AG04449 (cell line): ENCODE measurements around the gene PLA2G4F.

ENCODE experiments used
- CTCF ChIA-PET: fragments of 350-600 bp; formaldehyde crosslinking; extraction: SDS; loops from one replicate; lab custom pipeline; 2021; ENCODE audit warnings: antibody characterized with exemption; lab: Yijun Ruan, JAX
- POLR2A ChIA-PET: fragments of 400-600, 350-600 bp; formaldehyde crosslinking; extraction: SDS; loops from one replicate; lab custom pipeline; 2020; ENCODE audit warnings: antibody characterized with exemption, inconsistent platforms; lab: Yijun Ruan, JAX
- DNase-seq: peaks from one replicate; pipeline ENCODE4 v3.0.0-alpha.2; 2010; ENCODE audit warnings: low read depth, low spot score
- H3K4me3 ChIP-seq: 2 replicates; pipeline ENCODE4 v1.5.1; 2011; ENCODE audit warnings: low read depth, mild to moderate bottlenecking, control low read depth, low read length
- CTCF ChIP-seq: IDR thresholded peaks from one replicate; pipeline ENCODE4 v1.5.1; 2011; ENCODE audit warnings: mild to moderate bottlenecking, moderate library complexity, low read length, control low read depth, inconsistent platforms; ENCODE audit not compliant: insufficient read depth; ENCODE audit errors: missing control alignments

PLA2G4F gene

GRCh38 chr15:42172475-42172874 lies 16.0 kb upstream of the PLA2G4F start:
- CTCF ChIA-PET, result interaction anchor here (1.6 kb wide), 1 partner anchor 213 kb away, joined by 4 read pairs; no protein-coding TSS in a partner anchor
- no peak for TF ChIP-seq CTCF
- H3K4me3 ChIP-seq, result no peak overlapping the region
- POLR2A ChIA-PET, result no interaction called here
- no peak for DNase-seq

- POLR2A ChIA-PET, result no interaction called here
- CTCF ChIA-PET, result interaction anchor here (1.6 kb wide), 1 partner anchor 213 kb away, joined by 4 read pairs; no protein-coding TSS in a partner anchor
- no peak overlapping the region for H3K4me3 ChIP-seq
- no peak for DNase-seq
- no peak for TF ChIP-seq CTCF
These were observed 15.4 kb upstream of the PLA2G4F start for GRCh38 chr15:42171795-42172194.

- DNase-seq, result no peak
- CTCF ChIA-PET, result interaction anchor here (1.6 kb wide), 1 partner anchor 214 kb away, joined by 4 read pairs; no protein-coding TSS in a partner anchor
- no peak for TF ChIP-seq CTCF
- POLR2A ChIA-PET, result no interaction called here
- no peak overlapping the region for H3K4me3 ChIP-seq
These were observed 14.7 kb upstream of the PLA2G4F start for GRCh38 chr15:42171122-42171521.

GRCh38 chr15:42166225-42166940 lies 9.9 kb upstream of the PLA2G4F start:
- DNase-seq, result no peak
- ChIA-PET POLR2A (no interaction called here), CTCF (no interaction called here)
- H3K4me3 ChIP-seq, result no peak overlapping the region
- no peak for TF ChIP-seq CTCF

GRCh38 chr15:42165106-42165505 lies 8.7 kb upstream of the PLA2G4F start:
- no peak for TF ChIP-seq CTCF
- H3K4me3 ChIP-seq, result no peak overlapping the region
- DNase-seq, result no peak
- POLR2A ChIA-PET, result no interaction called here
- CTCF ChIA-PET, result interaction anchor here (1.0 to 1.9 kb wide), 5 partner anchors 9 to 220 kb away, joined by 3 to 7 read pairs (median 3); partner anchors contain the start of gene PLA2G4F

GRCh38 chr15:42163947-42164550 lies 7.6 kb upstream of the PLA2G4F start:
- H3K4me3 ChIP-seq, result no peak overlapping the region
- no peak for DNase-seq
- TF ChIP-seq CTCF, result no peak
- ChIA-PET CTCF (interaction anchor here (0.8 to 1.9 kb wide), 5 partner anchors 10 to 221 kb away, joined by 3 to 7 read pairs (median 4); no protein-coding TSS in a partner anchor), POLR2A (no interaction called here)
